ENCODE measurements around the gene DPYSL3.

GRCh38 chr5:147534172-147534951 is 24.5 kb upstream of the DPYSL3 start:
- no peak for TF ChIP-seq YY1 (IDR thresholded peaks at IDR 0.05; ENCODE audit: insufficient read depth, insufficient read length)
- no peak for TF ChIP-seq SUZ12 (IDR thresholded peaks at IDR 0.05; ENCODE audit: extremely low read depth, insufficient read depth, insufficient read length)
- TF ChIP-seq ZNF274 (IDR thresholded peaks at IDR 0.05; ENCODE audit: low read depth, low read length): no peak
